GM18870 (cell line): Measurements from ENCODE around the gene TAP1.

Source experiments
- ATAC-seq: cut with Tn5 transposase; IDR thresholded peaks from one replicate; pipeline ENCODE4 v1.9.1; 2021; ENCODE audit warnings: moderate library complexity; ENCODE audit not compliant: unreplicated experiment

The TAP1 gene

GRCh38 chr6:32842021-32842650 is 11.4 kb downstream of the TAP1 start:
- no peak for ATAC-seq

- ATAC-seq = no peak
Measured at GRCh38 chr6:32840604-32841246, 12.8 kb downstream of the TAP1 start.

DNA sequence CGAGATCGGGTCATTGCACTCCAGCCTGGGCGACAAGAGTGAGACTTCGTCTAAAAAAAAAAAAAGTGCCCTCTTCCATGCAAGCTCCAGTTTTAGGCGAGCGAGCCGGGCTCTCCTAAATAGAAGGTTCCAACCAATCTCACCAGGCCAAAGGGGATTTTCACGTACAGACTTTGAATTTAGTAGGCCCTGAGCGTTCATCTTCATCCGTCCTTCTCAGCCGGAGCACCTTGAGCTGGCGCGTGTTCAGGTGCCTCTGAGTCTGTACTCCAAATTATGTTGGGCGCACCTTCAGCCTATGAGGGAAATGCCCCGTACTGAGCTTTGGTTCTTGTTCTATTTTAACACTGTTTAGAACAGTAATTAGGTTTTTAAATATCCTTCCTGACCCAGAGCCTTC is 14.1 kb downstream of the TAP1 start:
- no peak for ATAC-seq

- peak; percentile 70 for ATAC-seq
Measured at GRCh38 chr6:32838114-32838958, 15.2 kb downstream of the TAP1 start, which contains the start of gene TAP2. TSS of gene TAP2 (minus strand) at chr6:32838739. CDS start at chr6:32838233, 506 bp downstream.

GRCh38 chr6:32837651-32838113 is 15.8 kb downstream of the TAP1 start:
- no peak for ATAC-seq

DNA sequence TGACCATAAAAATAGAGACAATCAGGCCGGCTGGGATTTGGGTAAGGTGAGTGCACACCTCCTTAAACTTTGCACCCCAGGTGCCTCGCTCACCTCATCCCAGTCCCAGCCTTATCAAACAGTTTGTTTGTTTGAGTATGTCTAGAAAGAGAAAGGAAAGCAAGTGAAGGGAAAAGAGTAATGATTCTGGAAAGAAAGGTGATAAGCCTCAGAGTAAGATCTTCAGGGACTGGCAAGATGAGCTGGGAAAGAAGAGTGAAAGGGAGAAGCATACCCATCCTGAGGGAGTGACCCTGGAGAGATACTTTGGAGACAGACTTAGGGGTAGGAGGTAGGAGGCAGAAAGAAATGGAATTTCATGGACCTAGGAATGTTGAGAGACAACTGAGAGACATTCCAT is 16.6 kb downstream of the TAP1 start:
- ATAC-seq = no peak

- ATAC-seq = no peak
Measured at GRCh38 chr6:32835167-32835893, 18.2 kb downstream of the TAP1 start.

- no peak for ATAC-seq
Measured at GRCh38 chr6:32833664-32834063, 19.8 kb downstream of the TAP1 start.

DNA sequence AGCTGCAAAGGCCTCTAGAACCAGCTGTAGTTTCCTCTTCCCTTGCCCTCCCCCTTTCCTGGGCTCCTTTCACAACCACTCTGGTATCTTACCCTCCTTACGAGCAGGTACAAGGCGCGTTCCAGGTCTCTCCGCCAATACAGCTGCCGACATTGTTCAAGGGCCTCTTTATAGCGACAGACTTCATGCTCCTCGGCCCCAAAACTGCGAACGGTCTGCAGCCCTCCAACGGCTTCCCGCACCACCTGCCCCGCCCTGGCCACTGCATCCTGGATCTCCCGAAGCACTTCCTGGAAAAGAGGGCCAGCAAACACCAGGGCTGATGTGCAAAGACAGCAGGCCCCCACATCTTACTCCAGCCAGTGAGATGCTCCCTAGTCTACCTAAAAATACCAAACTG is 21.0 kb downstream of the TAP1 start:
- no peak for ATAC-seq

GRCh38 chr6:32830936-32831335 is 22.6 kb downstream of the TAP1 start:
- no peak for ATAC-seq

- no peak for ATAC-seq
Measured at GRCh38 chr6:32830017-32830416, 23.5 kb downstream of the TAP1 start.

DNA sequence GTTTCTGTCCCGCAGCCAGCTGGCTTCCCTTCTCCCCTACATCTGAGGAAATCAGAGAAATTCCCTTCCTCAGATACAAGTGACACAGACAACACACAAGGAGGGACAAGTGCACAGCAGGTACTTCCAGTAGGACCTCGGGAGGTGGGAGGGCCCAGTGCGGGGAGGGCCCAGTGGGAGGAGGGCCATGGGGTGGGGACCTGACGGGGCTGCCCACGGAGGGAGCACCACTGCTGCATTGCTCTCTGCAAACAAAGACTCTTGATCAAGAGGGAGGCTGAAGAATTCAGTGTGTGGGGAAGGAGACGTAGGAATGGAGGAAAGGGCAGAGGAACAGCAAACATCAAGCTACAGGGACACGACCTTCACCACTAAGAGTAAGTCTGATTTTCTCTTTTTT is 24.0 kb downstream of the TAP1 start:
- no peak for ATAC-seq

DNA sequence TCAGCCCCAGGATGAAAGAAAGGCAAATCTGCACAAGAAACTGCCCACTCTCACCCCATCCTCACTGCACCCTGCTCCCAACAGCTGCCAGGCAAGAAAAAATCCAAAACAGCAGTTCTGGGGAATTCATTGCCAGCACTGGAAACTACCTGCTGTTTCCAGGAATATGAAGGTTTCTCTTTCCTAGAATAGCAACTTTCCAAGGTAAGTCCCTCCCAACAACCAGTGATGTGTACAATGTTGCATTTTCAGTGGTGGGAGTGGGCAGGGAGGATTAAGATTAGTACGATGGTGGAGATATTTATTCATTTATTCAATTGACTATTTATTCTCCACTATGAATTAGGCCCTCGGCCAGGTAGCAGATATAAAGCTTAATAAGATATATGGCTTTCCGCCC is 26.5 kb downstream of the TAP1 start:
- no peak for ATAC-seq

GRCh38 chr6:32825966-32826365 is 27.5 kb downstream of the TAP1 start:
- no peak for ATAC-seq

GRCh38 chr6:32819729-32820128 is 33.8 kb downstream of the TAP1 start:
- ATAC-seq = no peak

DNA sequence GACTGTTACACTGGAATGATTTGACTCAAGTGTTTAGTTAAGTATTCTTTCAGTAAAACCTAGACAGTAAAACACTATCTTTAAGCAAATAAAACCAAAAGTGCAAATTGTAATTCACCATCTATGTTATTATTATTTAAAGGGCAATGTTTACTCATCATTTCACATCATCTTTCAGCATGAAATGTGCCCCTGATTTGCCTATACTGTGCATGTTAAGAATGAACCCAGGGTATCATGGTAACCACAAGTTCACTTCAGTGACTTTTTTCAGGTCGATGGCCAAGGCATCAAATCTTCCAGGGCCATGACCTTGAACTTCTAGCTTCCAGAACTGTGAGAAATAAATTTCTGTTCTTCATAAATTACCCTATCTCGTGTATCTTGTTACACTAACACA is 34.6 kb downstream of the TAP1 start:
- no peak for ATAC-seq

- ATAC-seq = no peak
Measured at GRCh38 chr6:32816746-32817204, 36.7 kb downstream of the TAP1 start, which contains the start of gene HLA-DOB. TSS of gene HLA-DOB (minus strand) at chr6:32817002. CDS start at chr6:32816951, 51 bp downstream.

GRCh38 chr6:32815996-32816395 is 37.5 kb downstream of the TAP1 start:
- ATAC-seq = peak; percentile 40

DNA sequence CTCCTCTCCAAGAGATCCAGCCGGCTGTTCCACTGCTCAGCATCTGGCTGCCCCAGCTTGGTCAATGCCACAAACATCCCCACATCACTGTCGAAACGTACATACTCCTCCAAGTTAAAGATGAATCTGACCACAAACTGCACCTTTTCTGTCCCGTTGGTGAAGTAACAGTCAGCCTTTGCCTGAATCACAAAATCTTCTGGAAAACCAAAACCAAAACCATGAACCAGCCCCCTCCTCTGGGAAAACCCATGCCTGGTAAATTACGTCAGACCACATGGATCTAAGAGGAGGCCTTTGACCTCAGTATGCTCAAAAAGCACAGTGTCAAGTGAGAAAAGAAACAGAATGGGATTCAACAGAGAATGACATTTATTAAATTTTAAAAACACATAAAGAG is 38.4 kb downstream of the TAP1 start:
- no peak for ATAC-seq

DNA sequence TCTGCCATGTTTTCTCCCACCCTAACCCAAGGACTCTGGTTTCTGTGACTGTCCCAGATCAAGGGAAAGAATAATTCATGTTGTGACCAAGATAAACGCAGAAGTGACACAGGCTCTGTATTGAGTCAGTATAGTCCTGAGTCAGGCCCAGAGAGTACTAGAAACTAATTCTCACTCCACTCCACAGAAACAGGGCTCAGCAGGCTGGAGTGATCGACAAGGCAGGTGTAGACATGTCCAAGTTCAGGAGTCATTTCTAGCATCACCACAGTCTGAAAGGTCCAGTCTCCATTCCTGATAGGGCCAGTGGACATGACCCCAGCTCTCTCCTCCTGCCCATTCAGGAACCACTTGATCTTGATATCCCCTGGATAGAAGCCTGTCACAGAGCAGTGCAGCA is 39.4 kb downstream of the TAP1 start:
- ATAC-seq = no peak

- ATAC-seq = no peak
Measured at GRCh38 chr6:32809171-32809570, 44.3 kb downstream of the TAP1 start.
